BE2C (cell line): Measurements from ENCODE around the gene TNFSF10.

ENCODE experiments used
- DNase-seq: peaks from one replicate; pipeline ENCODE4 v3.0.0-alpha.2; 2020
- H3K27me3 ChIP-seq: fragments of 250-450 bp; sonication (Bioruptor Pico); 2 replicates; pipeline ENCODE4 v1.5.1; 2020; ENCODE audit warnings: mild to moderate bottlenecking
- H3K36me3 ChIP-seq: fragments of 250-450 bp; sonication (Bioruptor Pico); 2 replicates; pipeline ENCODE4 v1.5.1; 2020; ENCODE audit warnings: mild to moderate bottlenecking
- H3K4me1 ChIP-seq: fragments of 250-450 bp; sonication (Bioruptor Pico); 2 replicates; pipeline ENCODE4 v1.5.1; 2020
- H3K4me3 ChIP-seq: 2 replicates; pipeline ENCODE4 v1.5.1; 2011; ENCODE audit warnings: low read depth, low read length
- H3K9me3 ChIP-seq: fragments of 250-450 bp; sonication (Bioruptor Pico); 2 replicates; pipeline ENCODE4 v1.5.1; 2020
- TF ChIP-seq, protein P1 (sequence below): IDR thresholded peaks from 2 replicates; pipeline ENCODE4 v1.5.1; 2012; ENCODE audit warnings: mild to moderate bottlenecking, low read depth, low read length

Gene TNFSF10

DNA sequence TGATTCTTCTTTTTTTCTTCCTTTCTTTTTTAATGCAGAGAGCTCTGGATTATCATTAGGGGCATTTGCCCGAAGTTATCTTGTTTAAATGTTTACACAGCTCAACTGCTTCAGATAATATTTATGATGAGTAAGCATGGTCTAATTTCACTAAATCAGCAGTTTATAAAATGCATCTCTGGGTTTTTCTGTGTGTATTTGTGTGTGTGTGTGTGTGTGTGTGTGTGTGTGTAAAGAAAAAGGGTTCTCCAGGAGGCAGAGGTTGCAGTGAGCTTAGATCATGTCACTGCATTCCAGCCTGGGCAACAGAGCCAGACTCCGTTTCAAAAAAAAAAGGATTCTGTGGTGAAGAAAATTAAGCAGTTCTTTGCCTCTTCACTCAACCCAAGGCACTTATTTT, 25.9 kb upstream of the TNFSF10 start:
- Histone ChIP-seq H3K36me3 (no peaks in the 10 kb centered on the region), H3K9me3 (no peaks in the 10 kb centered on the region), H3K4me1 (no peaks in the 10 kb centered on the region), H3K27me3 (no peaks in the 10 kb centered on the region), H3K4me3 (no peak overlapping the region)
- no peak for DNase-seq
- TF ChIP-seq, protein P1, sequence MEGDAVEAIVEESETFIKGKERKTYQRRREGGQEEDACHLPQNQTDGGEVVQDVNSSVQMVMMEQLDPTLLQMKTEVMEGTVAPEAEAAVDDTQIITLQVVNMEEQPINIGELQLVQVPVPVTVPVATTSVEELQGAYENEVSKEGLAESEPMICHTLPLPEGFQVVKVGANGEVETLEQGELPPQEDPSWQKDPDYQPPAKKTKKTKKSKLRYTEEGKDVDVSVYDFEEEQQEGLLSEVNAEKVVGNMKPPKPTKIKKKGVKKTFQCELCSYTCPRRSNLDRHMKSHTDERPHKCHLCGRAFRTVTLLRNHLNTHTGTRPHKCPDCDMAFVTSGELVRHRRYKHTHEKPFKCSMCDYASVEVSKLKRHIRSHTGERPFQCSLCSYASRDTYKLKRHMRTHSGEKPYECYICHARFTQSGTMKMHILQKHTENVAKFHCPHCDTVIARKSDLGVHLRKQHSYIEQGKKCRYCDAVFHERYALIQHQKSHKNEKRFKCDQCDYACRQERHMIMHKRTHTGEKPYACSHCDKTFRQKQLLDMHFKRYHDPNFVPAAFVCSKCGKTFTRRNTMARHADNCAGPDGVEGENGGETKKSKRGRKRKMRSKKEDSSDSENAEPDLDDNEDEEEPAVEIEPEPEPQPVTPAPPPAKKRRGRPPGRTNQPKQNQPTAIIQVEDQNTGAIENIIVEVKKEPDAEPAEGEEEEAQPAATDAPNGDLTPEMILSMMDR, result no peak

DNA sequence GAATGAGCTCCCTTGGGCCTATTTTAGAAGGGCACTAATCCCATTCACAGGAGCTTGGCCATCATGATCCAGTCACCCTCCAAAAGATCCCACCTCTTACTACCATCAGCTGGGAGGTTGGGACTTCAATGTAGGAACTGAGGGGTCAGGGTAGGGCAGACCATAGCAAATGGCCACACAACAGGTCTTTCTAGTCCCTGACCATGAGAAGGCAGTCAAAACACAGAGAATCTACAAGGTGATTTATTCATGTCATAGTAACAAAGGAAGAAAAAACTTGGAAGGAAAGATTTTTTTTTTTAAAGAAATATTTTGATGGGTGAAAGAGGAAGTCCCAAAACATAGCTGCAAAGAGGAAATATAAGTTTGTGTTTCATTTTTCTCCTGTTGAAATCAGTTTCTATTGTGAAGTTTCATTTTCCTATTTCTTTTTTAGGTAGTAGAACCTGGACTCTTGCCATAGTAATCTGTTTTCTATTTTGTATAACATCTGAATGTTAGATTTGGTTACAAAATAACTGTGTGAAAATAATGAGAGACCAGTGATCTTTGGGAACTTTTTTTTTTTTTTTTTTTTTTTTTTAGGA, 23.5 kb upstream of the TNFSF10 start:
- H3K36me3 ChIP-seq, result no peaks in the 10 kb centered on the region
- TF ChIP-seq, protein P1, result no peak
- H3K9me3 ChIP-seq, result no peaks in the 10 kb centered on the region
- H3K4me3 ChIP-seq, result no peak overlapping the region
- DNase-seq, result no peak
- H3K4me1 ChIP-seq, result no peaks in the 10 kb centered on the region
- no peaks in the 10 kb centered on the region; the same call in 1 of the 2 replicates for H3K27me3 ChIP-seq

DNA sequence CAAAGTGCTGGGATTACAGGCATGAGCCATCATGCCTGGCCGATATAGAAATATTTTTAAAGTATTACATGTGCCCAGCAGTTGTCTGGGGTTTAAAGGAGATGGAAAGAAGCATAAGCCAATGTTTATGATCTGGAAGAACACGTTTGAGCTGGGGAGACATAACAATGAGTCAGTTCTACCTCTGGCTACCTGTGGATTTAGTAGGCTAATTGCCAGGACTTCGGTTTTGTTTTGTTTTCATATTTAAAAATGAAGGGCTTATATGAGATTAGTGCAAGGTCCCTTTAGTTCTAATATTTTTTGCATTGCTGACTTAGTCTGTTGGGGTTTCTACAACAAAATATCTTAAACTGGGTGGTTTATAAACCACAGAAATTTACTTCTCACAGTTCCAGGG, 22.9 kb upstream of the TNFSF10 start:
- Histone ChIP-seq H3K4me3 (no peak overlapping the region), H3K4me1 (no peaks in the 10 kb centered on the region)

DNA sequence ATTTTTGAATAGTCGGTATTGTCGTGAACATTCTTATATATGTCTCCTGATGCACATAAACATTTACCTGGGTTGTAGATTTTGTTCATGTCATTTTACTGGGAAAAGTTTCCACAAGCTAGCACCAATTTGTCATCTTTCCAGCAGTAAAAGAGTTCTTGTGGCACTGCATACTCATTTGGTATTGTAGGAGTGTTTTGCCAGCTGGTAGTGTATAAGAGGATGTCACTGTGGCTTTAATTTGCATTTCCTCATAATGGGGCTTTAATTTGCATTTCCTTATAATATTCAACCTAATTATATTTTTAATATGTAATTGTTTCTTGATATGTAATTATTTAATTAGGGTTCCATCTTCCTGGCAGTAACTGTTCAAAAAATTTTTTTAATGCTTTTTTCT, 21.2 kb upstream of the TNFSF10 start:
- Histone ChIP-seq H3K4me1 (no peaks in the 10 kb centered on the region), H3K9me3 (no peaks in the 10 kb centered on the region), H3K4me3 (no peak overlapping the region), H3K27me3 (no peaks in the 10 kb centered on the region; the same call in 1 of the 2 replicates), H3K36me3 (no peaks in the 10 kb centered on the region)
- DNase-seq, result no peak
- TF ChIP-seq, protein P1, result no peak

More for the DNA sequence above, 22.9 kb upstream of the TNFSF10 start:
- TF ChIP-seq, protein P1, result no peak
- no peaks in the 10 kb centered on the region; the same call in 1 of the 2 replicates for H3K27me3 ChIP-seq
- H3K36me3 ChIP-seq, result no peaks in the 10 kb centered on the region
- H3K9me3 ChIP-seq, result no peaks in the 10 kb centered on the region
- no peak for DNase-seq

DNA sequence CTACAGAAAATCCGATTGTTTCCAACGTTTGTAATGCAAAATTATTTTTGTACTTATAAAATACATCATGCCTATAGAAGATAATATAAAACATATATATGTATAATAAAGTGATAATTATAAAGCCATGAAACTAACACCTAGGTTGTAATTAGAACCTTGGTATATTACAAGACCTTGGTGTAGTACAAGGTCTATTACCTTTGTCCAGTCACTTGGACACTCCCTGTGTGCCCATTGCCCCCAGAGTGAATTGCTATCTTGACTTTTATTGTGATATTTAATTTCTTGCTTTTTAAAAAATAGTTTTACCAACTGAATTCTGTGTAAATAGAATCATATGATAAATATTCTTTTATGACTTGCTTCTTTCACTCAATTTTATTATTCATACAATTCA, 20.7 kb upstream of the TNFSF10 start:
- no peaks in the 10 kb centered on the region for H3K4me1 ChIP-seq
- DNase-seq, result no peak
- no peaks in the 10 kb centered on the region; the same call in 1 of the 2 replicates for H3K27me3 ChIP-seq
- no peaks in the 10 kb centered on the region for H3K9me3 ChIP-seq
- no peaks in the 10 kb centered on the region for H3K36me3 ChIP-seq
- TF ChIP-seq, protein P1, result no peak
- H3K4me3 ChIP-seq, result no peak overlapping the region

DNA sequence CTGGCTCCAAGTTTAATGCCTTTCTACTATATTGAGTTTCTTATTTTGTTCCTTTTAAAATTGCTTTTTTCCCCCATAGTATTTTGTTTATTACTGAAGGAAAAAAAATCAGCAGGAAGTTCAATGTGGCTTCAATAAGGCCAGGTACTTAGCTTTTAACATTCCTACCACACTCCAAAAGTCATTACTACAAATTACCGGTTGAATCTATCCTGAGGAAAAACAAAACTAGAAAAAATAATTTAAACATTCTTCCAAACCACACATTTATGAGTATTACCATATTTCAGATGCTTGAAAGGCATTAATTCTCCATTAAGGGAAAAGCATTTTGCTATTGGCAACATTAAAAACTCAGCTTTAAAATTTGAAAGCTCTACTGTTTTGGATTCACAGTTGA, 20.2 kb upstream of the TNFSF10 start:
- no peak for DNase-seq
- Histone ChIP-seq H3K9me3 (no peaks in the 10 kb centered on the region), H3K4me1 (no peaks in the 10 kb centered on the region), H3K27me3 (no peaks in the 10 kb centered on the region; the same call in 1 of the 2 replicates), H3K4me3 (no peak overlapping the region), H3K36me3 (no peaks in the 10 kb centered on the region)
- TF ChIP-seq, protein P1, result no peak
